BJ (cell line): Measurements from ENCODE around the gene RAPSN. TPM values are rescaled to one million over a fixed set of nuclear protein-coding genes. Genes with fewer than 3 reads are reported as not detected.

Experiments used
- CTCF ChIA-PET: fragments of 350-600 bp; formaldehyde crosslinking; extraction: SDS; loops from one replicate; lab custom pipeline; 2021; ENCODE audit warnings: antibody characterized with exemption, inconsistent platforms; lab: Yijun Ruan, JAX
- POLR2A ChIA-PET: fragments of 300-600 bp; sonication (Branson Sonifier 250); formaldehyde crosslinking; extraction: SDS; loops from one replicate; lab custom pipeline; 2021; ENCODE audit warnings: antibody characterized with exemption; lab: Charles Lee
- DNase-seq: peaks from one replicate; pipeline ENCODE4 v3.0.0-alpha.2; 2011; ENCODE audit warnings: low read depth
- H3K27me3 ChIP-seq: 2 replicates; pipeline ENCODE4 v1.6.0; 2011; ENCODE audit warnings: low read length; ENCODE audit not compliant: control insufficient read depth, insufficient read depth
- H3K36me3 ChIP-seq: 2 replicates; pipeline ENCODE4 v1.5.1; 2011; ENCODE audit warnings: low read length; ENCODE audit not compliant: control insufficient read depth, insufficient read depth
- H3K4me3 ChIP-seq: 2 replicates; pipeline ENCODE4 v1.5.1; 2011; ENCODE audit warnings: low read depth, mild to moderate bottlenecking, control low read depth, low read length
- polyA plus RNA-seq: library from polyadenylated mRNA; depleted of rRNA; stranded (reverse); fragments of >200 nt; gene quantifications from 2 replicates; pipeline ENCODE4 v1.2.3, GENCODE V29; 2011; rRNA removed
- small RNA-seq: library from RNA; depleted of rRNA; stranded (forward); fragments of <200 nt; gene quantifications from one replicate; pipeline ENCODE3, GENCODE V24; 2012; ENCODE audit warnings: low replicate concordance, low read depth; ENCODE audit not compliant: insufficient read length
- TF ChIP-seq, protein P1 (sequence below): IDR thresholded peaks from 2 replicates; pipeline ENCODE4 v1.5.1; 2011; ENCODE audit warnings: low read depth, mild to moderate bottlenecking, control low read depth, inconsistent platforms, low read length, moderate library complexity; ENCODE audit not compliant: insufficient read depth

Gene RAPSN
- polyA plus RNA-seq, 1 experiment = 0.10 TPM

- ChIA-PET CTCF (interaction anchor here (1.2 to 4.7 kb wide), 4 partner anchors 13 to 19 kb away, joined by 3 to 32 read pairs (median 16); no protein-coding TSS in a partner anchor), POLR2A (no interaction called here)
- no peaks in the 10 kb centered on the region for H3K27me3 ChIP-seq
- DNase-seq = no peak
- H3K4me3 ChIP-seq = no peak overlapping the region
- TF ChIP-seq, protein P1, sequence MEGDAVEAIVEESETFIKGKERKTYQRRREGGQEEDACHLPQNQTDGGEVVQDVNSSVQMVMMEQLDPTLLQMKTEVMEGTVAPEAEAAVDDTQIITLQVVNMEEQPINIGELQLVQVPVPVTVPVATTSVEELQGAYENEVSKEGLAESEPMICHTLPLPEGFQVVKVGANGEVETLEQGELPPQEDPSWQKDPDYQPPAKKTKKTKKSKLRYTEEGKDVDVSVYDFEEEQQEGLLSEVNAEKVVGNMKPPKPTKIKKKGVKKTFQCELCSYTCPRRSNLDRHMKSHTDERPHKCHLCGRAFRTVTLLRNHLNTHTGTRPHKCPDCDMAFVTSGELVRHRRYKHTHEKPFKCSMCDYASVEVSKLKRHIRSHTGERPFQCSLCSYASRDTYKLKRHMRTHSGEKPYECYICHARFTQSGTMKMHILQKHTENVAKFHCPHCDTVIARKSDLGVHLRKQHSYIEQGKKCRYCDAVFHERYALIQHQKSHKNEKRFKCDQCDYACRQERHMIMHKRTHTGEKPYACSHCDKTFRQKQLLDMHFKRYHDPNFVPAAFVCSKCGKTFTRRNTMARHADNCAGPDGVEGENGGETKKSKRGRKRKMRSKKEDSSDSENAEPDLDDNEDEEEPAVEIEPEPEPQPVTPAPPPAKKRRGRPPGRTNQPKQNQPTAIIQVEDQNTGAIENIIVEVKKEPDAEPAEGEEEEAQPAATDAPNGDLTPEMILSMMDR = no peak
- H3K36me3 ChIP-seq = no peaks in the 10 kb centered on the region
Measured at GRCh38 chr11:47390422-47390760, 58.5 kb downstream of the RAPSN start.

- Histone ChIP-seq H3K4me3 (no peak overlapping the region), H3K27me3 (no peaks in the 10 kb centered on the region), H3K36me3 (no peaks in the 10 kb centered on the region)
- ChIA-PET POLR2A (no interaction called here), CTCF (interaction anchor here (1.2 to 3.2 kb wide), 3 partner anchors 14 to 20 kb away, joined by 3 to 28 read pairs (median 4); no protein-coding TSS in a partner anchor)
- TF ChIP-seq, protein P1 = no peak
- no peak for DNase-seq
Measured at GRCh38 chr11:47389577-47390421, 59.1 kb downstream of the RAPSN start.

DNA sequence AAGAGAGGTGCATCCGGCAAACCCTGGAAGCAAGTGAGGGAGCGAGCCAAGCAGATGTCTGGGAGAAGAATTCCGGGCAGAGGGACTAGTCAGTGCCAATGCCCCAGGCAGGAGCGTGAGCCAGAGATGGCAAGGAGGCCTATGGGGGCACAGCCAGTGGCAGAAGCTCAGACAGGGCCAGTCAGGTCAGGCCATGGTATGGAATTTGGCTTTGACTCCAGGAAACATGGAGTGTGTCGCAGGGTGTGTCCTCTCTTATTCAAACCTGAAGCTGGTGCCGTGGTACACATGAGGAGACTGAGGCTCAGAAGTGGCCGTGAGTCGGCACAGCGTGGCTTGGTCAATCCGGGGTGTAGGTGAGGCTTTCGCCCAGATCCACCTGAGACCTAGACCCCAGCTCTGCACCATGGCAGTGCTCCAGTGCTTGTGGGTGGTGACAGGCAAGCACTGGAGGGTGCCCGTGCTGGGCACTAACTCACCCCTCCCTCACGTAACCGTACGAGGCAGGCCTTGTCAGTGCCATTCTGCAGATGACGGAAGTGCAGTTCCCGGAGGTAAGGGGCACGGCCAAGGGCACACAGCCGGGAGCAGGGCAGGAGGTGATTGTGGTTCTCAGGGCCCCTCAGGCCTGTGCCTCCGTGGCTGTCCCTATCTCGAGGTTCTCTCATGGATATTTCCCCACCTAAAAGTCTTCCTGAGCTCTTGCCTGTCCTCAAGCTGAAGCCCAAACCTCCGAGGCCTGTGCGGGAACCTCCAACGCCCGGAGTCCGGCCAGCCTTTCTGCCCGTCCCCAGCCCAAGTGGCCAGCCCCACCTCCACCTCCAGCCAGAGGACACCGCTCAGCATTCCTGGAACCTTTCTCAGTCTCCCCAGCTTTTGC is 60.0 kb downstream of the RAPSN start:
- TF ChIP-seq, protein P1 = no peak
- DNase-seq = no peak
- POLR2A ChIA-PET = no interaction called here
- Histone ChIP-seq H3K36me3 (no peaks in the 10 kb centered on the region), H3K4me3 (no peak overlapping the region), H3K27me3 (no peaks in the 10 kb centered on the region)
- CTCF ChIA-PET = interaction anchor here (0.9 to 3.2 kb wide), 3 partner anchors 9 to 66 kb away, joined by 3 to 28 read pairs (median 4); no protein-coding TSS in a partner anchor

- Histone ChIP-seq H3K27me3 (peaks cover 2% of the 10 kb centered on the region; the same call in 1 of the 2 replicates), H3K36me3 (no peaks in the 10 kb centered on the region), H3K4me3 (no peak overlapping the region)
- TF ChIP-seq, protein P1 = no peak
- POLR2A ChIA-PET = no interaction called here
- no peak for DNase-seq
- CTCF ChIA-PET = interaction anchor here (0.6 to 3.2 kb wide), 4 partner anchors 8 to 66 kb away, joined by 3 to 28 read pairs (median 4); no protein-coding TSS in a partner anchor
Measured at GRCh38 chr11:47387944-47388696, 60.8 kb downstream of the RAPSN start.

Small RNA genes within 50 kb of the gene (small RNA-seq; reads per million reads assigned to genes)
- gene MIR4487 = not detected

Other genes with a start within 250 kb of the RAPSN start
- 44.9 and 46.5 TPM in 2 replicates for gene DDB2, start 234.2 kb downstream of the RAPSN start, polyA plus RNA-seq
- gene ACP2, start 200.3 kb downstream of the RAPSN start, polyA plus RNA-seq = 24.6 and 31.1 TPM in 2 replicates
- gene NR1H3, start 191.1 kb downstream of the RAPSN start, polyA plus RNA-seq = 20.7 and 25.9 TPM in 2 replicates
- gene MADD, start 179.0 kb downstream of the RAPSN start, polyA plus RNA-seq = 15.4 and 19.8 TPM in 2 replicates
- gene MYBPC3, start 96.4 kb downstream of the RAPSN start, polyA plus RNA-seq = not detected in 2 replicates
- gene SPI1, start 70.6 kb downstream of the RAPSN start, polyA plus RNA-seq = not detected in 2 replicates
- 59.7 and 108 TPM in 2 replicates for gene SLC39A13, start 40.5 kb downstream of the RAPSN start, polyA plus RNA-seq
- 187 and 191 TPM in 2 replicates for gene PSMC3, start 22.7 kb downstream of the RAPSN start, polyA plus RNA-seq
- gene CELF1, start 104.0 kb upstream of the RAPSN start, polyA plus RNA-seq = 73.5 and 85.4 TPM in 2 replicates
- 61.9 and 69.4 TPM in 2 replicates for gene PTPMT1, start 116.5 kb upstream of the RAPSN start, polyA plus RNA-seq
- gene KBTBD4, start 129.8 kb upstream of the RAPSN start, polyA plus RNA-seq = 21.9 and 25.5 TPM in 2 replicates
- gene NDUFS3, start 129.9 kb upstream of the RAPSN start, polyA plus RNA-seq = 85.5 and 98.0 TPM in 2 replicates
- gene FAM180B, start 137.5 kb upstream of the RAPSN start, polyA plus RNA-seq = not detected in 2 replicates
- gene C1QTNF4, start 145.3 kb upstream of the RAPSN start, polyA plus RNA-seq = 0.04 and 0.05 TPM in 2 replicates
- gene MTCH2, start 193.4 kb upstream of the RAPSN start, polyA plus RNA-seq = 104 and 157 TPM in 2 replicates